GM12878 (cell line): ENCODE data around the gene GLI2.

Experiments
- BACH1 ChIP-seq: fragments of 450-650 bp; IDR thresholded peaks from 2 replicates; pipeline ENCODE4 v1.6.1; 2017; ENCODE audit warnings: mild to moderate bottlenecking, borderline replicate concordance
- CBX3 ChIP-seq: fragments of 200-600 bp; sonication (generic); IDR thresholded peaks from 2 replicates; pipeline ENCODE4 v1.6.1; 2016; ENCODE audit warnings: low read depth, borderline replicate concordance
- ETV6 ChIP-seq, 2 experiments: fragments of 450-650 bp in 1 of 2; IDR thresholded peaks in 1 of 2; conservative IDR thresholded peaks in 1 of 2; 2 replicates each; pipeline ENCODE4 v1.6.1; 2014; ENCODE audit warnings: antibody characterized with exemption in 1 of 2, borderline replicate concordance in 1 of 2, low read depth in 1 of 2, mild to moderate bottlenecking in 1 of 2, moderate library complexity in 1 of 2
- EZH2 ChIP-seq: IDR thresholded peaks from 2 replicates; pipeline ENCODE4 v1.6.1; 2012; ENCODE audit warnings: low read depth, mild to moderate bottlenecking, control low read depth, inconsistent platforms, low read length, borderline replicate concordance; ENCODE audit not compliant: control insufficient read depth
- FOXK2 ChIP-seq: fragments of 450-650 bp; IDR thresholded peaks from 2 replicates; pipeline ENCODE4 v1.6.1; 2017; ENCODE audit warnings: mild to moderate bottlenecking, moderate library complexity
- FOXM1 ChIP-seq: IDR thresholded peaks from 2 replicates; pipeline ENCODE4 v1.6.1; 2012; ENCODE audit warnings: low read depth, mild to moderate bottlenecking, inconsistent platforms, low read length, moderate library complexity
- HDAC2 ChIP-seq: fragments of 200-600 bp; sonication (generic); IDR thresholded peaks from 2 replicates; pipeline ENCODE4 v1.6.1; 2017
- MXI1 ChIP-seq: fragments of 150-350 bp; IDR thresholded peaks from 2 replicates; pipeline ENCODE4 v1.6.1; 2011; ENCODE audit warnings: low read depth, mild to moderate bottlenecking, inconsistent platforms, low read length, improper control_type of control experiment
- RCOR1 ChIP-seq: conservative IDR thresholded peaks from 2 replicates; pipeline ENCODE4 v1.6.1; 2012; ENCODE audit warnings: low read depth, low read length, improper control_type of control experiment
- SREBF2 ChIP-seq: IDR thresholded peaks from 2 replicates; pipeline ENCODE4 v1.6.1; 2012; ENCODE audit warnings: mild to moderate bottlenecking, low read length
- ZNF687 ChIP-seq: fragments of 450-650 bp; IDR thresholded peaks from 2 replicates; pipeline ENCODE4 v1.6.1; 2017; ENCODE audit warnings: mild to moderate bottlenecking, moderate library complexity
- TF ChIP-seq, protein P1 (sequence below), 3 experiments: IDR thresholded peaks in 2 of 3; conservative IDR thresholded peaks in 1 of 3; 2 replicates each; pipeline ENCODE4 v1.5.1; 2011; ENCODE audit warnings: low read depth in 3 of 3, low read length in 3 of 3, mild to moderate bottlenecking in 3 of 3, control low read depth in 2 of 3, moderate library complexity in 2 of 3, inconsistent platforms in 1 of 3, mixed read lengths in 1 of 3; ENCODE audit not compliant: control insufficient read depth in 2 of 3, insufficient read depth in 1 of 3; ENCODE audit errors: extremely low read depth in 1 of 3

DNA sequence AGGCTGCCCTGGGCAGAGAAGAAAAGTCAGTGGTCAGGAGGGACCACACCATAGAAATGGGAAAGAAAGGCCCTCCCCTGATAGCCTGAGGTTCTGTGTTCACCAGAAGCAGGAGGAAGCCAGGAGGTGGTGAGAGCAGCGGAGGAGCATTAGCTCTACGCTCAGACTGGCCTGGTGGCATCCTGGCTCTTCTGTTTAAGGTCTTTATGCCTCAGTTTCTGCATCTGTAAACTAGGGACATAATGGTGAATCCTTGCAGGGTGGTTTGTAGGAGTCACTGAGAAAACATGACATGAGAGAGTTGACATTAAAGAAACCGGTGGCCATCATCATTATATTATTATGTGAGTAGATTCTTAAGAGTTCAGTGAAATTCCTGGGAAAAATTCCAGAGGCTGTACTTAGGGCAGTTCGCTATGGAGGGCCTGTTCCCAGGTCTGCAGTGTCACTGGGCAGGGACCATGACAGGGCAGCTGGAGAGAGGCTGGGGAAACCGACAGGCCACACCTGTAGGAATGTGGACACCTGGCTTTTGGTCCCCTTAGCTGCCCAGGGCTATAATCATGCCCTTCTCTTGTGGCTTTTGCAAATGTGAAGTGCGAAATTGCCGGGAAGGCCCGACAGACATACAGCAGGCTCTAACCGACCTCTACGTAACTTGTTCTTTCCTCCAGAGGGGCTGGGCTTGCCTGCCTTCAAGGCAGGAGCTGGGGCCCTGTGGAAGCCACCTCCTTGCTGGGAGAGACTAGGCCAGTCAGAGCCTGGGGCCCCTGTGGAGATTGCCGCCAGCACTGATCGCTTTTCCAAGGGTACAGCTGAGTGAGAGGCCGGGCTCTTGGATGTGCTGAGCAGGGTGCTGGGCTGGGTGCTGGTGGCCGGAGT, 31.0 kb downstream of the GLI2 start:
- TF ChIP-seq EZH2 (no peak), SREBF2 (no peak), ETV6 (conservative IDR thresholded peaks at IDR 0.05 in 1 of 2, IDR thresholded peaks at IDR 0.05 in 1 of 2; ENCODE audit: borderline replicate concordance in 1 of 2, low read depth in 1 of 2) (no peak), FOXK2 (no peak), FOXM1 (no peak), ZNF687 (no peak), CBX3 (no peak), MXI1 (no peak), HDAC2 (no peak), RCOR1 (no peak), BACH1 (no peak)
- TF ChIP-seq, protein P1, sequence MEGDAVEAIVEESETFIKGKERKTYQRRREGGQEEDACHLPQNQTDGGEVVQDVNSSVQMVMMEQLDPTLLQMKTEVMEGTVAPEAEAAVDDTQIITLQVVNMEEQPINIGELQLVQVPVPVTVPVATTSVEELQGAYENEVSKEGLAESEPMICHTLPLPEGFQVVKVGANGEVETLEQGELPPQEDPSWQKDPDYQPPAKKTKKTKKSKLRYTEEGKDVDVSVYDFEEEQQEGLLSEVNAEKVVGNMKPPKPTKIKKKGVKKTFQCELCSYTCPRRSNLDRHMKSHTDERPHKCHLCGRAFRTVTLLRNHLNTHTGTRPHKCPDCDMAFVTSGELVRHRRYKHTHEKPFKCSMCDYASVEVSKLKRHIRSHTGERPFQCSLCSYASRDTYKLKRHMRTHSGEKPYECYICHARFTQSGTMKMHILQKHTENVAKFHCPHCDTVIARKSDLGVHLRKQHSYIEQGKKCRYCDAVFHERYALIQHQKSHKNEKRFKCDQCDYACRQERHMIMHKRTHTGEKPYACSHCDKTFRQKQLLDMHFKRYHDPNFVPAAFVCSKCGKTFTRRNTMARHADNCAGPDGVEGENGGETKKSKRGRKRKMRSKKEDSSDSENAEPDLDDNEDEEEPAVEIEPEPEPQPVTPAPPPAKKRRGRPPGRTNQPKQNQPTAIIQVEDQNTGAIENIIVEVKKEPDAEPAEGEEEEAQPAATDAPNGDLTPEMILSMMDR (IDR thresholded peaks at IDR 0.05 in 2 of 3, conservative IDR thresholded peaks at IDR 0.05 in 1 of 3; ENCODE audit: control insufficient read depth in 2 of 3, extremely low read depth in 1 of 3, insufficient read depth in 1 of 3, low read depth in 3 of 3, low read length in 3 of 3) = no peak
